Tibial nerve (tissue), 4 donors: ENCODE data around the gene NDFIP2. TPM values are rescaled to one million over a fixed set of nuclear protein-coding genes. Genes with fewer than 3 reads are reported as not detected.

Experiments used
- DNase-seq, 2 donors: peaks; one replicate each; pipeline ENCODE4 v3.0.0-alpha.2; 2019; ENCODE audit warnings: low spot score in 2 of 2
- H3K27ac ChIP-seq, 4 donors: fragments of 200-600 bp; sonication (generic) in 3 of 4; one replicate each; pipeline ENCODE4 v1.5.1; 2017 to 2019; ENCODE audit warnings: mild to moderate bottlenecking in 1 of 4
- H3K27me3 ChIP-seq, 2 donors: fragments of 200-600 bp; sonication (generic) in 1 of 2; one replicate each; pipeline versions ENCODE4 v1.5.1 to v1.6.0; 2017 to 2019
- H3K36me3 ChIP-seq, 3 donors: fragments of 200-600 bp; sonication (generic); one replicate each; pipeline ENCODE4 v1.5.1; 2018 to 2019
- H3K4me1 ChIP-seq, 4 donors: fragments of 200-600 bp; sonication (generic) in 3 of 4; one replicate each; pipeline ENCODE4 v1.5.1; 2017 to 2019
- H3K4me3 ChIP-seq, 4 donors: fragments of 200-600 bp; sonication (generic) in 3 of 4; one replicate each; pipeline ENCODE4 v1.5.1; 2017 to 2019; ENCODE audit warnings: mild to moderate bottlenecking in 1 of 4, moderate library complexity in 1 of 4
- H3K9me3 ChIP-seq, 4 donors: fragments of 200-600 bp; sonication (generic) in 3 of 4; one replicate each; pipeline ENCODE4 v1.5.1; 2017 to 2019
- EP300 ChIP-seq, 2 donors: sonication (generic); formaldehyde crosslinking; IDR thresholded peaks; one replicate each; pipeline ENCODE4 v1.6.1; 2017; ENCODE audit warnings: antibody characterized with exemption in 2 of 2, mild to moderate bottlenecking in 1 of 2
- POLR2A ChIP-seq, 2 donors: fragments of 450-650 bp; IDR thresholded peaks; one replicate each; pipeline ENCODE4 v1.6.1; 2017; ENCODE audit warnings: antibody characterized with exemption in 2 of 2, mild to moderate bottlenecking in 2 of 2, moderate library complexity in 2 of 2
- WGBS, 2 donors: methylation state at CpG; one replicate each; pipeline ENCODE4 v1.1.5; 2018; 5-methylcytosine and 5-hydroxymethylcytosine counted together
- total RNA-seq, 4 donors: library from RNA; depleted of rRNA; stranded (reverse); fragments of >200 nt; gene quantifications; one replicate each; pipeline ENCODE4 v1.1.0, GENCODE V29; 2016
- TF ChIP-seq, protein P1 (sequence below), 5 experiments: fragments of 200-600 bp in 3 of 5; fragments of 450-650 bp in 2 of 5; sonication (generic) in 3 of 5; IDR thresholded peaks; one replicate each; pipeline ENCODE4 v1.5.1; 2016 to 2019; ENCODE audit warnings: antibody characterized with exemption in 5 of 5, mild to moderate bottlenecking in 3 of 5, moderate library complexity in 2 of 5

The NDFIP2 gene
- total RNA-seq, 4 donors from 2014 or later: 17.9 to 20.7 (median 19.0) TPM

DNA sequence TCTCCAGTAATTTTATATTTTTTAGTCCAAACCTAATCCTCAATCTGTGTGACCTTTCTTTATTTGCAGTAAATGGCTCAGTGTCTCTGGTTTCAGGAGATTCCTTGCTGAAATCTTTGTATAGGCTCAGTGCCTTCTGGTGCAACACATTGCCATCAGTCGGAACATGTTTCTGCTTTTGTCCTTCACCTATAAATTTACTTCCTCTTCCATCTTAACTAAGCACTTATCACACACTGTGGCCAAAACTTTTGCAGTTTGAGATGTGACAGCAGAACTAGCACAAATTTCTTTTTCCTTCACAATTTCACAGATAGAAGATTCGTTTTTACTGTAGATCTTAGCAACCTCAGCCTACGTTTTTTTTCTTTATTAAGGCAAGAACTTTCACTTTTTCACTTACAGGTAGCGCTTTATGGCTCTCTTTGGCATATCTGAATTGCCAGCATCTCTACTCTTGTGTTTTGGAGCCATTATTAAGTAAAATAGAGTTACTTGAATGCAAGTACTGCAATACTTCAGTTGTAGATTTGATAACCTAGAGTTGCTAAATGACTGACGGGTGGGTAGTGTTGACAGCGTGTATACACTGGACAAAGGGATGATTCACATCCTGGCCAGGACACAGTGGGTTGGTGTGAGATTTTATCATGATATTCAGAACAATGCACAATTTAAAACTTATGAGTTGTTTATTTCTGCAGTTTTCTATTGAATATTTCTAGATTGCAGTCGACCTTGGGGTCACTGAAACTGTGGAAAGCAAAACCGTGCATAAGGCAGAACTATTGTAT is 44.3 kb downstream of the NDFIP2 start:
- Histone ChIP-seq H3K36me3 (peaks cover 0 to 27% (median 0%) of the 10 kb centered on the region in 3 donors), H3K4me3 (no peak overlapping the region), H3K27me3 (no peaks in the 10 kb centered on the region), H3K9me3 (no peaks in the 10 kb centered on the region), H3K4me1 (peaks cover 0 to 7% (median 0%) of the 10 kb centered on the region in 4 donors), H3K27ac (no peak overlapping the region)
- 55 to 61% methylated on average over 8 of the region's 8 CpGs for WGBS, 2 donors
- TF ChIP-seq, protein P1, sequence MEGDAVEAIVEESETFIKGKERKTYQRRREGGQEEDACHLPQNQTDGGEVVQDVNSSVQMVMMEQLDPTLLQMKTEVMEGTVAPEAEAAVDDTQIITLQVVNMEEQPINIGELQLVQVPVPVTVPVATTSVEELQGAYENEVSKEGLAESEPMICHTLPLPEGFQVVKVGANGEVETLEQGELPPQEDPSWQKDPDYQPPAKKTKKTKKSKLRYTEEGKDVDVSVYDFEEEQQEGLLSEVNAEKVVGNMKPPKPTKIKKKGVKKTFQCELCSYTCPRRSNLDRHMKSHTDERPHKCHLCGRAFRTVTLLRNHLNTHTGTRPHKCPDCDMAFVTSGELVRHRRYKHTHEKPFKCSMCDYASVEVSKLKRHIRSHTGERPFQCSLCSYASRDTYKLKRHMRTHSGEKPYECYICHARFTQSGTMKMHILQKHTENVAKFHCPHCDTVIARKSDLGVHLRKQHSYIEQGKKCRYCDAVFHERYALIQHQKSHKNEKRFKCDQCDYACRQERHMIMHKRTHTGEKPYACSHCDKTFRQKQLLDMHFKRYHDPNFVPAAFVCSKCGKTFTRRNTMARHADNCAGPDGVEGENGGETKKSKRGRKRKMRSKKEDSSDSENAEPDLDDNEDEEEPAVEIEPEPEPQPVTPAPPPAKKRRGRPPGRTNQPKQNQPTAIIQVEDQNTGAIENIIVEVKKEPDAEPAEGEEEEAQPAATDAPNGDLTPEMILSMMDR (IDR thresholded peaks at IDR 0.05): no peak
- TF ChIP-seq EP300 (IDR thresholded peaks at IDR 0.05): no peak
- TF ChIP-seq POLR2A (IDR thresholded peaks at IDR 0.05): no peak
- DNase-seq: no peak

DNA sequence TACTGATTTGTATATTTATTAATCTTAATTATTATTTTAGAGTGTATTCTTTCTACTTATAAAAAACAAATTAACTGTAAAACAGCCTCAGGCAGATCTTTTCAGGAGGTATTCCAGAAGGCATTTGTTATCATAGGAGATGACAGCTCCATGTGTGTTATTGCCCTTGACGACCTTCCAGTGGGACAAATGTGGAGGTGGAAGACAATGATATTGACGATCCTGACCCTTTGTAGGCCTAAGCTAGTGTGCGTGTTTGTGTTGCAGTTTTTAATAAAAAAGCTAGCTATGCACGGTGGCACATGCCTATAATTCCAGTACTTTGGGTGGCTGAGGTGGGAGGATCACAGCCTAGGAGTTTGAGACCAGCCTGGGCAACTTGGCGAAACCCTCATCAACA is 46.7 kb downstream of the NDFIP2 start:
- Histone ChIP-seq H3K4me1 (peaks cover 0 to 7% (median 0%) of the 10 kb centered on the region in 4 donors), H3K4me3 (no peak overlapping the region), H3K27ac (no peak overlapping the region), H3K9me3 (no peaks in the 10 kb centered on the region), H3K27me3 (no peaks in the 10 kb centered on the region), H3K36me3 (peaks cover 0 to 13% (median 0%) of the 10 kb centered on the region in 3 donors)
- TF ChIP-seq, protein P1 (IDR thresholded peaks at IDR 0.05): no peak
- TF ChIP-seq EP300 (IDR thresholded peaks at IDR 0.05) (no peak), POLR2A (IDR thresholded peaks at IDR 0.05) (no peak)
- WGBS, 2 donors: 79 to 83% methylated on average over 5 of the region's 5 CpGs
- DNase-seq: no peak

DNA sequence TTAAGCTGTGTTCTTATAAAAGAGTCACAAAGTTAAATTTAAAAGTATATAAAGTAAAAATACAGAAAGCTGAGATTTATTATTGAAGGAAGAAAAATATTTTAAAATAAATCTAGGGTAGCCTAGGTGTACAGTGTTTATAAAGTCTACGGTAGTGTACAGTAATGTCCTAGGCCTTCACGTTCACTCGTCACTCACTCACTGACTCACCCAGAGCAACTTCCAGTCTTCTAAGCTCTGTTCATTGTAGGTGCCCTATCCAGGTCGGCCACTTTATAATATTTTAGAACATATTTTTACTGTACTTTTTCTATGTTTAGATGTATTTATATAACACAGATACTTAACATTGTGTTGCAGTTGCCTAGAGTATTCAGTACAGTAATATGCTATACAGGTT is 47.4 kb downstream of the NDFIP2 start:
- Histone ChIP-seq H3K36me3 (peaks cover 0 to 6% (median 0%) of the 10 kb centered on the region in 3 donors), H3K4me1 (peaks cover 0 to 7% (median 0%) of the 10 kb centered on the region in 4 donors), H3K27me3 (no peaks in the 10 kb centered on the region), H3K9me3 (no peaks in the 10 kb centered on the region), H3K27ac (no peak overlapping the region), H3K4me3 (no peak overlapping the region)
- DNase-seq: no peak
- TF ChIP-seq EP300 (IDR thresholded peaks at IDR 0.05) (no peak), POLR2A (IDR thresholded peaks at IDR 0.05) (no peak)
- TF ChIP-seq, protein P1 (IDR thresholded peaks at IDR 0.05): no peak
- WGBS, 2 donors: 91% methylated on average over 4 of the region's 4 CpGs

DNA sequence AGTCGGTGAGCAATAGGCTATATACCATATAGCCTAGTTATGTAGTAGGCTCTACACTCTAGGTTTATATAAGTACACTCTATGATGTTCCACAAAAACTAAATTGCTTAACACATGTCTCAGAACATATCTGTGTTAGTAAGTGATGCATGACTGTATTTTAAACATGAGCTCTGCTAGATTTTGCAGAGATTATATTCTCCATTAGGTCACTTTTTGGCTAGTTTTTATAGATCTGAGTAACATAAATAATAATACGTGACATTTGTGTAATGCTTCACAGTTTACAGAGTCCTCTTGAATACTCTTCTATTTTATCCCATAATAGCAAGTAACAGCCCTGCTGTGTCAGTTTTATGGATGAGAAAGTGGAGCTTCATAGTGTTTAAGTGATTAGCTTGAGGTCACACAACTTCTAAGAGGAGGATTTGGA is 47.8 kb downstream of the NDFIP2 start:
- no peaks in the 10 kb centered on the region for H3K9me3 ChIP-seq
- H3K27me3 ChIP-seq: no peaks in the 10 kb centered on the region
- WGBS, 2 donors: 78 to 79% methylated on average over 2 of the region's 2 CpGs
- H3K4me1 ChIP-seq: peaks cover 0 to 7% (median 0%) of the 10 kb centered on the region in 4 donors
- H3K36me3 ChIP-seq: peaks cover 0 to 6% (median 0%) of the 10 kb centered on the region in 3 donors
- no peak for DNase-seq
- TF ChIP-seq EP300 (IDR thresholded peaks at IDR 0.05) (no peak), POLR2A (IDR thresholded peaks at IDR 0.05) (no peak)
- TF ChIP-seq, protein P1 (IDR thresholded peaks at IDR 0.05): no peak
- H3K4me3 ChIP-seq: no peak overlapping the region
- H3K27ac ChIP-seq: no peak overlapping the region

DNA sequence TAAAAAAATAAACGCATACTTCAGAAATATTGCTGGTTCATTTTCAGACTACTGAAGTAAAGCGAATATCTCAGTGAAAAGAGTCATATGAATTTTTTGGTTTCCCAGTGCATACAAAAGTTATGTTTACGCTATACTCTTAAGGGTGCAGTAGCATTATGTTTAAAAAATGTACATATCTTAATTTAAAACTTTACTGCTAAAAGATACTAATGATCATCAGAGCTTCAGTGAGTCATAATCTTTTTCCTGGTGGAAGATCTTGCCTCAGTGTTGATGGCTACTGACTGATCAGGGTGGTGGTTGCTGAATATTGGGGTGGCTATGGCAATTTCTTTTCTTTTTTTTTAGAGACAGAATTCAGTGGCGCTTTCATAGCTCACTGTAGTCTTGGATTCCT is 48.9 kb downstream of the NDFIP2 start:
- TF ChIP-seq, protein P1 (IDR thresholded peaks at IDR 0.05): no peak
- TF ChIP-seq EP300 (IDR thresholded peaks at IDR 0.05): no peak
- no peak for TF ChIP-seq POLR2A (IDR thresholded peaks at IDR 0.05)
- no peak overlapping the region for H3K4me3 ChIP-seq
- H3K27me3 ChIP-seq: no peaks in the 10 kb centered on the region
- 94 to 97% methylated on average over 4 of the region's 4 CpGs for WGBS, 2 donors
- no peaks in the 10 kb centered on the region for H3K9me3 ChIP-seq
- no peaks in the 10 kb centered on the region for H3K36me3 ChIP-seq
- H3K27ac ChIP-seq: no peak overlapping the region
- DNase-seq: no peak
- H3K4me1 ChIP-seq: peaks cover 0 to 7% (median 0%) of the 10 kb centered on the region in 4 donors
